ENCODE measurements around the gene CCBE1. TPM values are rescaled to one million over a fixed set of nuclear protein-coding genes. Genes with fewer than 3 reads are reported as not detected.
A peak's percentile ranks its signal among the peaks of the same experiment; 100 is the strongest.

Gene CCBE1
- total RNA-seq, 1 experiment from 2014 or later = 28.9 TPM

GRCh38 chr18:59705145-59705544 lies 7.9 kb upstream of the CCBE1 start:
- no peak overlapping the region for H3K4me3 Mint-ChIP-seq (ENCODE audit: unreplicated experiment)
- DNase-seq (ENCODE audit: unreplicated experiment) = no peak
- ChIA-PET POLR2A (interaction anchor here (0.8 to 1.1 kb wide), 3 partner anchors 8 to 14 kb away, joined by 3 to 4 read pairs (median 3); partner anchors contain the start of gene CCBE1), CTCF (interaction anchor here (0.6 to 2.5 kb wide), 6 partner anchors 8 to 118 kb away, joined by 3 to 14 read pairs (median 4); partner anchors contain the start of gene CCBE1)
- no peaks in the 10 kb centered on the region for H3K36me3 Mint-ChIP-seq (ENCODE audit: insufficient read depth, unreplicated experiment)
- H3K9me3 Mint-ChIP-seq (ENCODE audit: unreplicated experiment) = no peaks in the 10 kb centered on the region
- BruUV-seq (replicated peaks) = no TSS peak
- no peaks in the 10 kb centered on the region for H3K27me3 Mint-ChIP-seq (ENCODE audit: insufficient read depth, unreplicated experiment)
- intact Hi-C loops (cut with micrococcal nuclease) = no loop called here
- H3K4me1 Mint-ChIP-seq (ENCODE audit: insufficient read depth, unreplicated experiment) = peaks cover 38% of the 10 kb centered on the region
- TF ChIP-seq CTCF (IDR thresholded peaks at IDR 0.05; ENCODE audit: unreplicated experiment) = no peak
- H3K27ac Mint-ChIP-seq (ENCODE audit: low read depth, unreplicated experiment) = peak overlapping the region; percentile 75

GRCh38 chr18:59704146-59704545 lies 6.9 kb upstream of the CCBE1 start:
- Mint-ChIP-seq H3K4me3 (ENCODE audit: unreplicated experiment) (no peak overlapping the region), H3K27ac (ENCODE audit: low read depth, unreplicated experiment) (peak overlapping the region; percentile 75), H3K4me1 (ENCODE audit: insufficient read depth, unreplicated experiment) (peaks cover 43% of the 10 kb centered on the region), H3K36me3 (ENCODE audit: insufficient read depth, unreplicated experiment) (no peaks in the 10 kb centered on the region), H3K27me3 (ENCODE audit: insufficient read depth, unreplicated experiment) (no peaks in the 10 kb centered on the region), H3K9me3 (ENCODE audit: unreplicated experiment) (no peaks in the 10 kb centered on the region)
- intact Hi-C loops (cut with micrococcal nuclease) = no loop called here
- CTCF ChIA-PET = interaction anchor here (0.6 to 2.5 kb wide), 6 partner anchors 9 to 133 kb away, joined by 3 to 14 read pairs (median 4); no protein-coding TSS in a partner anchor
- no TSS peak for BruUV-seq (replicated peaks)
- peak; percentile 49 for DNase-seq (ENCODE audit: unreplicated experiment)
- TF ChIP-seq CTCF (IDR thresholded peaks at IDR 0.05; ENCODE audit: unreplicated experiment) = no peak
- POLR2A ChIA-PET = interaction anchor here (1.0 kb wide), 1 partner anchor 13 kb away, joined by 3 read pairs; no protein-coding TSS in a partner anchor

- Mint-ChIP-seq H3K9me3 (ENCODE audit: unreplicated experiment) (no peaks in the 10 kb centered on the region), H3K36me3 (ENCODE audit: insufficient read depth, unreplicated experiment) (no peaks in the 10 kb centered on the region), H3K27me3 (ENCODE audit: insufficient read depth, unreplicated experiment) (no peaks in the 10 kb centered on the region), H3K4me3 (ENCODE audit: unreplicated experiment) (peak overlapping the region; percentile 53), H3K4me1 (ENCODE audit: insufficient read depth, unreplicated experiment) (peaks cover 42% of the 10 kb centered on the region), H3K27ac (ENCODE audit: low read depth, unreplicated experiment) (peak overlapping the region; percentile 98)
- no peak for TF ChIP-seq CTCF (IDR thresholded peaks at IDR 0.05; ENCODE audit: unreplicated experiment)
- intact Hi-C loops (cut with micrococcal nuclease) = no loop called here
- CTCF ChIA-PET = interaction anchor here (0.7 to 2.1 kb wide), 7 partner anchors 11 to 122 kb away, joined by 3 to 25 read pairs (median 4); no protein-coding TSS in a partner anchor
- POLR2A ChIA-PET = interaction anchor here (0.6 to 2.0 kb wide), 11 partner anchors 12 to 204 kb away, joined by 3 to 6 read pairs (median 3); no protein-coding TSS in a partner anchor
- BruUV-seq (replicated peaks) = no TSS peak
- no peak for DNase-seq (ENCODE audit: unreplicated experiment)
Observed at GRCh38 chr18:59701272-59701671, 4.0 kb upstream of the CCBE1 start.

GRCh38 chr18:59700535-59700967 lies 3.3 kb upstream of the CCBE1 start:
- no peak for TF ChIP-seq CTCF (IDR thresholded peaks at IDR 0.05; ENCODE audit: unreplicated experiment)
- Mint-ChIP-seq H3K27me3 (ENCODE audit: insufficient read depth, unreplicated experiment) (no peaks in the 10 kb centered on the region), H3K27ac (ENCODE audit: low read depth, unreplicated experiment) (peak overlapping the region; percentile 98), H3K9me3 (ENCODE audit: unreplicated experiment) (no peaks in the 10 kb centered on the region), H3K36me3 (ENCODE audit: insufficient read depth, unreplicated experiment) (no peaks in the 10 kb centered on the region), H3K4me1 (ENCODE audit: insufficient read depth, unreplicated experiment) (peaks cover 43% of the 10 kb centered on the region), H3K4me3 (ENCODE audit: unreplicated experiment) (peak overlapping the region; percentile 53)
- intact Hi-C loops (cut with micrococcal nuclease) = no loop called here
- peak; percentile 38 for DNase-seq (ENCODE audit: unreplicated experiment)
- CTCF ChIA-PET = interaction anchor here (0.7 to 2.1 kb wide), 9 partner anchors 10 to 244 kb away, joined by 3 to 25 read pairs (median 3); no protein-coding TSS in a partner anchor
- BruUV-seq (replicated peaks) = no TSS peak
- POLR2A ChIA-PET = interaction anchor here (0.9 to 2.0 kb wide), 7 partner anchors 13 to 123 kb away, joined by 3 to 6 read pairs (median 5); no protein-coding TSS in a partner anchor
